K562 (cell line): ENCODE results near the gene ACACB. TPM values are rescaled to one million over a fixed set of nuclear protein-coding genes. Genes with fewer than 3 reads are reported as not detected.

Experiments
- ATAC-seq: fragments of 200-7000 bp; cut with Tn5 transposase; 3 replicates; pipeline ENCODE4 v1.9.1; 2020; ENCODE audit warnings: moderate library complexity
- BruUV-seq: library from RNA; stranded (reverse); fragments of 400-500 nt; replicated peaks from 2 replicates; lab custom pipeline; 2021; lab: Mats Ljungman, UMichigan
- CTCF ChIA-PET: fragments of 300-600 bp; formaldehyde crosslinking; extraction: SDS; loops from one replicate; lab custom pipeline; 2021; ENCODE audit warnings: low intra/inter-chr PET ratio; lab: Yijun Ruan, JAX
- POLR2A ChIA-PET: fragments of 300-600, 350-650 bp; sonication (Branson Sonifier 250); formaldehyde crosslinking; extraction: SDS; loops from one replicate; lab custom pipeline; 2021; ENCODE audit warnings: antibody characterized with exemption, inconsistent platforms; lab: Yijun Ruan, JAX
- DNase-seq, 4 experiments: peaks; one replicate each; pipeline versions ENCODE4 v3.0.0 to v3.0.0-alpha.2; 2011 to 2018; ENCODE audit warnings: low spot score in 3 of 4, mixed read lengths in 3 of 4; ENCODE audit errors: extremely low read depth in 1 of 4
- FAIRE-seq: peaks from 2 replicates; lab custom pipeline; 2011; peaks lifted over from hg19 to GRCh38; lab: Jason Lieb, UNC
- H2AFZ ChIP-seq: 2 replicates; pipeline ENCODE4 v1.6.0; 2011; ENCODE audit warnings: low read depth, low read length, control low read depth, inconsistent platforms
- H3K27ac ChIP-seq: fragments of 200-600 bp; 3 replicates; pipeline ENCODE4 v1.8.0; 2011; ENCODE audit warnings: low read depth, mild to moderate bottlenecking, control low read depth, inconsistent platforms, low read length, moderate library complexity, mixed read lengths; ENCODE audit errors: extremely low read depth
- H3K27me3 ChIP-seq, 2 experiments: fragments of 300-600 bp in 1 of 2; 2 replicates in 1 of 2; 3 replicates in 1 of 2; pipeline versions ENCODE4 v1.6.0 to v1.8.0; 2011; ENCODE audit warnings: inconsistent platforms in 2 of 2, low read length in 2 of 2, mild to moderate bottlenecking in 1 of 2, mixed read lengths in 1 of 2, moderate library complexity in 1 of 2; ENCODE audit not compliant: control insufficient read depth in 2 of 2, insufficient read depth in 2 of 2
- H3K36me3 ChIP-seq: fragments of 300-600 bp; 3 replicates; pipeline ENCODE4 v1.8.0; 2011; ENCODE audit warnings: mild to moderate bottlenecking, low read length, inconsistent platforms; ENCODE audit not compliant: control insufficient read depth, insufficient read depth
- H3K4me1 ChIP-seq, 2 experiments: fragments of 200-600 bp in 1 of 2; replicated peaks in 1 of 2; 2 replicates in 1 of 2; 3 replicates in 1 of 2; pipeline versions ENCODE4 v1.5.1 to v1.8.0; 2011; ENCODE audit warnings: inconsistent platforms in 2 of 2, low read length in 2 of 2, mild to moderate bottlenecking in 1 of 2, mixed read lengths in 1 of 2, moderate library complexity in 1 of 2; ENCODE audit not compliant: control insufficient read depth in 2 of 2, insufficient read depth in 2 of 2
- H3K4me2 ChIP-seq: 2 replicates; pipeline ENCODE4 v1.6.1; 2011; ENCODE audit warnings: low read length, control low read depth, inconsistent platforms, mixed read lengths; ENCODE audit not compliant: insufficient read depth
- H3K4me3 ChIP-seq: fragments of 200-600 bp; sonication (generic), shearing (Covaris generic); 2 replicates; pipeline ENCODE4 v1.5.1; 2016; ENCODE audit warnings: control low read depth, inconsistent platforms
- H3K79me2 ChIP-seq: fragments of 200-600 bp; 3 replicates; pipeline ENCODE4 v1.8.0; 2011; ENCODE audit warnings: low read length, inconsistent platforms; ENCODE audit not compliant: control insufficient read depth, insufficient read depth
- H3K9ac ChIP-seq, 2 experiments: 2 replicates each; pipeline versions ENCODE4 v1.6.0 to v1.6.1; 2011; ENCODE audit warnings: low read depth in 2 of 2, low read length in 2 of 2, control low read depth in 1 of 2, inconsistent platforms in 1 of 2, mild to moderate bottlenecking in 1 of 2, mixed read lengths in 1 of 2; ENCODE audit not compliant: insufficient read depth in 1 of 2
- H3K9me1 ChIP-seq: one replicate; pipeline ENCODE4 v1.6.0; 2011; ENCODE audit warnings: inconsistent platforms, mild to moderate bottlenecking, low read length, moderate library complexity; ENCODE audit not compliant: control insufficient read depth, insufficient read depth
- H3K9me3 ChIP-seq: replicated peaks from 2 replicates; pipeline ENCODE4 v1.5.1; 2011; ENCODE audit warnings: low read depth, low read length, inconsistent platforms; ENCODE audit not compliant: control insufficient read depth, insufficient read depth
- H4K20me1 ChIP-seq: replicated peaks from 2 replicates; pipeline ENCODE4 v1.6.1; 2011; ENCODE audit warnings: low read length, inconsistent platforms, mixed read lengths; ENCODE audit not compliant: control insufficient read depth, insufficient read depth
- CEBPB ChIP-seq: fragments of 450-650 bp; IDR thresholded peaks from 2 replicates; pipeline ENCODE4 v1.6.1; 2016; ENCODE audit warnings: missing genetic modification characterization, missing compliant biosample characterization
- CHCHD3 ChIP-seq: fragments of 250-450 bp; sonication (Bioruptor Pico); IDR thresholded peaks from 2 replicates; pipeline ENCODE4 v2.1.2; 2022; ENCODE audit warnings: mild to moderate bottlenecking
- DIDO1 ChIP-seq: fragments of 450-650 bp; IDR thresholded peaks from 2 replicates; pipeline ENCODE4 v1.6.1; 2016; ENCODE audit warnings: low read depth, missing biosample characterization, missing genetic modification characterization
- FUS ChIP-seq: fragments of 200-400 bp; formaldehyde crosslinking; optimal IDR thresholded peaks from 2 replicates; pipeline ENCODE3; 2017; ENCODE audit warnings: low read depth, low read length
- KAT7 ChIP-seq: sonication (generic); formaldehyde crosslinking; IDR thresholded peaks from 2 replicates; pipeline ENCODE4 v1.8.0; 2022; ENCODE audit warnings: missing genetic modification reagents, mild to moderate bottlenecking, borderline replicate concordance
- KDM5B ChIP-seq: fragments of 200-600 bp; sonication (generic); IDR thresholded peaks from 2 replicates; pipeline ENCODE4 v1.6.1; 2012; ENCODE audit warnings: low read depth, mild to moderate bottlenecking, moderate library complexity, low read length, control low read depth, inconsistent platforms; ENCODE audit not compliant: insufficient replicate concordance
- NCOA4 ChIP-seq: fragments of 450-650 bp; IDR thresholded peaks from 2 replicates; pipeline ENCODE4 v1.6.1; 2018; ENCODE audit warnings: mild to moderate bottlenecking; ENCODE audit not compliant: partially characterized antibody
- ZKSCAN8 ChIP-seq: fragments of 200-800 bp; sonication (Bioruptor generic); IDR thresholded peaks from 2 replicates; pipeline ENCODE4 v1.6.1; 2016; ENCODE audit warnings: missing genetic modification characterization, missing compliant biosample characterization
- ZNF146 ChIP-seq: IDR thresholded peaks from one replicate; pipeline ENCODE4 v1.6.1; 2018; ENCODE audit warnings: missing compliant biosample characterization; ENCODE audit not compliant: unreplicated experiment
- WGBS: fragments of 100-300 bp; shearing (Covaris generic); methylation state at CpG from one replicate; pipeline ENCODE4 v1.1.6; 2016; ENCODE audit warnings: low coverage, mixed read lengths; ENCODE audit not compliant: insufficient coverage; ENCODE audit errors: missing lambda C conversion rate; 5-methylcytosine and 5-hydroxymethylcytosine counted together
- in situ Hi-C: fragments of 300-500 bp; cut with MboI; formaldehyde crosslinking; loops from 4 replicates; pipeline ENCODE4 v1.15.0; 2018; ENCODE audit warnings: inconsistent platforms, mixed read lengths
- intact Hi-C: fragments of 100-400 bp; cut with micrococcal nuclease; formaldehyde crosslinking; loops from 2 replicates; pipeline ENCODE4 v1.14.2; 2022
- polyA plus RNA-seq, 8 experiments: library from polyadenylated mRNA; depleted of rRNA in 4 of 8; stranded (reverse) in 5 of 8; unstranded in 3 of 8; fragments of >200 nt; fragmentation: Nextera tagmentation in 2 of 8; fragmentation: Illumina TruSeq in 1 of 8; extraction: Ambion mirVana in 2 of 8; extraction: Trizol in 1 of 8; gene quantifications; 2 replicates each; pipeline versions ENCODE4 v1.2.1 to v1.2.3, GENCODE V29; 2011 to 2014; ENCODE audit warnings: inconsistent platforms in 1 of 8, missing spikeins in 1 of 8
- total RNA-seq, 7 experiments: library from RNA; depleted of rRNA in 6 of 7; stranded (reverse); fragments of >200 nt in 6 of 7; fragmentation: Illumina TruSeq in 2 of 7; extraction: Trizol in 2 of 7; gene quantifications; 2 replicates each; pipeline versions ENCODE4 v1.2.1 to v1.2.3, GENCODE V29; 2011 to 2021; ENCODE audit warnings: low replicate concordance in 1 of 7
- TF ChIP-seq, protein P1 (sequence below): IDR thresholded peaks from 2 replicates; pipeline ENCODE4 v1.6.1; 2011; ENCODE audit not compliant: insufficient read length; ENCODE audit errors: extremely low read depth
- TF ChIP-seq, protein P2 (sequence below): fragments of 450-650 bp; conservative IDR thresholded peaks from 2 replicates; pipeline ENCODE4 v1.6.1; 2016; ENCODE audit warnings: missing genetic modification characterization, low read depth, mild to moderate bottlenecking, control low read depth, missing compliant biosample characterization

The ACACB gene
- total and polyA plus RNA-seq, 9 of the 15 experiments (the other 6 are each of a cell fraction or from before 2014, with no cell fraction given): 0.10 to 2.5 (median 0.83) TPM

DNA sequence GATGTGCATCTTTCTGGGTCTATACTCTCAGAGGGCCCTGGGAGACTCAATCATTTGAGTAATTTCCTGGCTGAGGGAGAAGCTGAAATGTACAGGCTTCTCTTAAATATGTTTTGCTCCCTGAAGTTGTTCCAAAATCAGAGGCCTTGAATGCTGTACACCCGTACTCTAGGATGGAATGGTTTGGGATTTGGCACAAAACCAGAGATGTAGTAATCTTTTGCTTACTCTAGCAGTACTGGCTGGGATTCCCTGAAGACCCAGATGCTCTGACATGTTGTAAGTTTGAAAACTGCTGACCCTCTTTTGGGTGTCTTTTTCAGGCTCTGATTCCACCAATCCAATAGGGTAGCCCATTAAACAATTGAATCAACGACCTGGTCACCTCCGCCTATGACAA, 10.4 kb downstream of the ACACB start:
- ATAC-seq: no peak
- Histone ChIP-seq H3K27ac (no peak overlapping the region), H2AFZ (no peak overlapping the region), H3K27me3 (peaks cover 22 to 49% of the 10 kb centered on the region in 2 experiments; a peak in 4 of 5 replicates), H3K4me3 (no peak overlapping the region), H3K4me2 (no peak overlapping the region), H3K4me1 (no peaks in the 10 kb centered on the region; a peak in 3 of 5 replicates), H3K9me1 (no peaks in the 10 kb centered on the region), H3K36me3 (no peaks in the 10 kb centered on the region), H3K9me3 (no peaks in the 10 kb centered on the region), H3K79me2 (no peaks in the 10 kb centered on the region), H3K9ac (no peak overlapping the region), H4K20me1 (peaks cover 6% of the 10 kb centered on the region; the same call in 1 of the 2 replicates)
- DNase-seq: no peak
- TF ChIP-seq KAT7 (no peak), ZKSCAN8 (CRISPR knock-in tag) (peak; percentile 48; the same call in 1 of the 2 replicates)
- in situ Hi-C loops: no loop called here
- ChIA-PET POLR2A (no interaction called here), CTCF (no interaction called here)
- BruUV-seq: no TSS peak
- intact Hi-C loops: no loop called here
- WGBS: 6% methylated on average over 3 of the region's 3 CpGs
- no peak for FAIRE-seq

DNA sequence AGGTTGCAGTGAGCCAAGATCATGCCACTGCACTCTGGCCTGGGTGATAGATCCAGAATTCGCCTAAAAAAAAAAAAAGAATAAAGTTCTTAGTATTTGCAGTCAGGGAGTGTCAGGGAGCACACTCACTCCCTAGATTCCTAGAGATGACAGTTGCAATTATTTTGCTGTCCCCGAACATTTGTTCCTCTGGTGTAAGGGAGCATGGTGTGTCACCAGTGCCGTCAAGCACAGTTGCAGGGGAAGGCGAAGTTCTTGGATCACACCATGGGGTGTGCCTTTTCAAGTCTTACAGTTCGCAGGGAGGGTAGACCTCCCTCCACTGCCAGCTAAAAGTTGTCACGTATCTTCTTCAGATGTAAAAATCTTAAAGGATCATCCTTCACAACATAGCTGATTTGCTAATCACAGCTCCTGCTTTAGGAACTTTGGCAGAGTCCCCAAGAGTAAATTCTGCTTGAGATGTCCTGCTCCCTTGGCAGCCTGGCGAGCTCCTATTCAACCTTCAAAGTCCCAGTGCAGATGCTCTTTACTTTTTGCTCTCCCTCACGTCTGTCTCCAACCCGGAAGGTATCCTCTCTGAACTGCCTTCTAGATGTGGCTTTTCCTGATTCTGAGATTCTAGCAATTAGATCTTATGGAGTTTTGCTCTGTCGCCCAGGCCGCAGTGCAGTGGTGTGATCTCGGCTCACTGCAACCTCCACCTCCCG, 11.3 kb downstream of the ACACB start:
- H3K36me3 ChIP-seq: no peaks in the 10 kb centered on the region
- DNase-seq: no peak
- no peak overlapping the region for H2AFZ ChIP-seq
- H3K27ac ChIP-seq: no peak overlapping the region
- in situ Hi-C loops: no loop called here
- ChIA-PET CTCF (no interaction called here), POLR2A (interaction anchor here (0.8 to 1.6 kb wide), 3 partner anchors 16 to 595 kb away, joined by 3 read pairs; no protein-coding TSS in a partner anchor)
- peaks cover 6% of the 10 kb centered on the region; the same call in 1 of the 2 replicates for H4K20me1 ChIP-seq
- WGBS: 9% methylated on average over 13 of the region's 13 CpGs
- H3K27me3 ChIP-seq: peaks cover 23 to 57% of the 10 kb centered on the region in 2 experiments; a peak in 4 of 5 replicates
- H3K9ac ChIP-seq: no peak overlapping the region
- BruUV-seq: no TSS peak
- no peak overlapping the region for H3K4me3 ChIP-seq
- FAIRE-seq: no peak
- ATAC-seq: no peak
- no peak overlapping the region for H3K4me2 ChIP-seq
- H3K79me2 ChIP-seq: no peaks in the 10 kb centered on the region
- intact Hi-C loops: no loop called here
- H3K9me1 ChIP-seq: no peaks in the 10 kb centered on the region
- H3K9me3 ChIP-seq: no peaks in the 10 kb centered on the region
- H3K4me1 ChIP-seq: no peaks in the 10 kb centered on the region; a peak in 3 of 5 replicates
- TF ChIP-seq ZNF146 (CRISPR knock-in tag) (no peak), CHCHD3 (no peak), CEBPB (tag) (no peak), FUS (no peak), DIDO1 (no peak), KDM5B (no peak), NCOA4 (no peak)
- TF ChIP-seq, protein P1, sequence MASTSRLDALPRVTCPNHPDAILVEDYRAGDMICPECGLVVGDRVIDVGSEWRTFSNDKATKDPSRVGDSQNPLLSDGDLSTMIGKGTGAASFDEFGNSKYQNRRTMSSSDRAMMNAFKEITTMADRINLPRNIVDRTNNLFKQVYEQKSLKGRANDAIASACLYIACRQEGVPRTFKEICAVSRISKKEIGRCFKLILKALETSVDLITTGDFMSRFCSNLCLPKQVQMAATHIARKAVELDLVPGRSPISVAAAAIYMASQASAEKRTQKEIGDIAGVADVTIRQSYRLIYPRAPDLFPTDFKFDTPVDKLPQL: no peak
- TF ChIP-seq, protein P2, sequence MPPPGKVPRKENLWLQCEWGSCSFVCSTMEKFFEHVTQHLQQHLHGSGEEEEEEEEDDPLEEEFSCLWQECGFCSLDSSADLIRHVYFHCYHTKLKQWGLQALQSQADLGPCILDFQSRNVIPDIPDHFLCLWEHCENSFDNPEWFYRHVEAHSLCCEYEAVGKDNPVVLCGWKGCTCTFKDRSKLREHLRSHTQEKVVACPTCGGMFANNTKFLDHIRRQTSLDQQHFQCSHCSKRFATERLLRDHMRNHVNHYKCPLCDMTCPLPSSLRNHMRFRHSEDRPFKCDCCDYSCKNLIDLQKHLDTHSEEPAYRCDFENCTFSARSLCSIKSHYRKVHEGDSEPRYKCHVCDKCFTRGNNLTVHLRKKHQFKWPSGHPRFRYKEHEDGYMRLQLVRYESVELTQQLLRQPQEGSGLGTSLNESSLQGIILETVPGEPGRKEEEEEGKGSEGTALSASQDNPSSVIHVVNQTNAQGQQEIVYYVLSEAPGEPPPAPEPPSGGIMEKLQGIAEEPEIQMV (tag): no peak
